HepG2 (cell line): ENCODE results near the gene ANKRD12. TPM values are rescaled to one million over a fixed set of nuclear protein-coding genes. Genes with fewer than 3 reads are reported as not detected.

Source experiments
- ATAC-seq: fragments of 200-7000 bp; cut with Tn5 transposase; 3 replicates; pipeline ENCODE4 v1.9.1; 2020; ENCODE audit warnings: mild to moderate bottlenecking, moderate library complexity
- BruUV-seq: library from RNA; stranded (reverse); fragments of 400-500 nt; replicated peaks from 2 replicates; lab custom pipeline; 2021; lab: Mats Ljungman, UMichigan
- CTCF ChIA-PET: fragments of 300-600 bp; formaldehyde crosslinking; extraction: SDS; loops from one replicate; lab custom pipeline; 2021; ENCODE audit warnings: low total read pairs, inconsistent platforms, low intra/inter-chr PET ratio; lab: Yijun Ruan, JAX
- POLR2A ChIA-PET: fragments of 350-600 bp; sonication (Branson Sonifier 250); formaldehyde crosslinking; loops from one replicate; lab custom pipeline; 2020; ENCODE audit warnings: antibody characterized with exemption, inconsistent platforms; lab: Yijun Ruan, JAX
- DNase-seq: peaks from one replicate; pipeline ENCODE4 v3.0.0-alpha.2; 2015; ENCODE audit warnings: low spot score
- FAIRE-seq: peaks from 3 replicates; lab custom pipeline; 2011; peaks lifted over from hg19 to GRCh38; lab: Jason Lieb, UNC
- H2AFZ ChIP-seq: one replicate; pipeline ENCODE4 v1.6.1; 2011; ENCODE audit warnings: low read length, inconsistent platforms
- H3K27ac ChIP-seq: fragments of 300-600 bp; 3 replicates; pipeline ENCODE4 v1.8.0; 2011; ENCODE audit warnings: mixed run types, mild to moderate bottlenecking, mixed read lengths, low read length, inconsistent platforms; ENCODE audit not compliant: insufficient read depth; ENCODE audit errors: extremely low read length
- H3K27me3 ChIP-seq, 2 experiments: fragments of 200-600 bp in 1 of 2; 2 replicates in 1 of 2; 3 replicates in 1 of 2; pipeline versions ENCODE4 v1.6.0 to v1.8.0; 2011; ENCODE audit warnings: low read length in 2 of 2, mild to moderate bottlenecking in 2 of 2, moderate library complexity in 2 of 2, inconsistent platforms in 1 of 2; ENCODE audit not compliant: insufficient read depth in 2 of 2, control insufficient read depth in 1 of 2
- H3K36me3 ChIP-seq, 2 experiments: fragments of 200-600 bp in 1 of 2; replicated peaks in 1 of 2; 2 replicates in 1 of 2; 3 replicates in 1 of 2; pipeline versions ENCODE4 v1.5.1 to v1.8.0; 2011; ENCODE audit warnings: low read length in 2 of 2, inconsistent platforms in 1 of 2; ENCODE audit not compliant: insufficient read depth in 2 of 2, control insufficient read depth in 1 of 2
- H3K4me1 ChIP-seq: 2 replicates; pipeline ENCODE4 v1.5.1; 2012; ENCODE audit warnings: low read length, inconsistent platforms; ENCODE audit not compliant: insufficient read depth
- H3K4me2 ChIP-seq: 2 replicates; pipeline ENCODE4 v1.6.0; 2011; ENCODE audit warnings: low read depth, low read length, inconsistent platforms
- H3K4me3 ChIP-seq, 3 experiments: fragments of 200-600 bp in 1 of 3; sonication (generic), shearing (Covaris generic) in 1 of 3; replicated peaks in 1 of 3; 2 replicates each; pipeline ENCODE4 v1.5.1; 2011 to 2016; ENCODE audit warnings: low read length in 3 of 3, inconsistent platforms in 2 of 3, low read depth in 2 of 3, mild to moderate bottlenecking in 2 of 3, control low read depth in 1 of 3, mixed read lengths in 1 of 3; ENCODE audit not compliant: insufficient read depth in 1 of 3
- H3K79me2 ChIP-seq: one replicate; pipeline ENCODE4 v1.6.1; 2011; ENCODE audit warnings: low read length, inconsistent platforms; ENCODE audit not compliant: insufficient read depth
- H3K9ac ChIP-seq: 2 replicates; pipeline ENCODE4 v1.6.0; 2011; ENCODE audit warnings: mild to moderate bottlenecking, low read depth, low read length, inconsistent platforms; ENCODE audit not compliant: insufficient read depth
- H3K9me3 ChIP-seq: 2 replicates; pipeline ENCODE4 v1.5.1; 2012; ENCODE audit warnings: mild to moderate bottlenecking, low read length
- H4K20me1 ChIP-seq: 2 replicates; pipeline ENCODE4 v1.6.0; 2011; ENCODE audit warnings: inconsistent platforms, mild to moderate bottlenecking, low read length, moderate library complexity; ENCODE audit not compliant: insufficient read depth
- BORCS8-MEF2B ChIP-seq: sonication (generic); formaldehyde crosslinking; IDR thresholded peaks from 2 replicates; pipeline ENCODE4 v1.8.0; 2022; ENCODE audit warnings: mild to moderate bottlenecking, missing genetic modification reagents
- CC2D1A ChIP-seq: sonication (generic); formaldehyde crosslinking; IDR thresholded peaks from 2 replicates; pipeline ENCODE4 v1.8.1; 2023; ENCODE audit warnings: mild to moderate bottlenecking, missing genetic modification reagents
- ELF4 ChIP-seq: sonication (generic); formaldehyde crosslinking; IDR thresholded peaks from 2 replicates; pipeline ENCODE4 v1.5.0; 2020; ENCODE audit warnings: missing genetic modification reagents, mild to moderate bottlenecking, moderate library complexity, borderline replicate concordance
- FOXK1 ChIP-seq: sonication (generic); formaldehyde crosslinking; IDR thresholded peaks from 2 replicates; pipeline ENCODE4 v1.4.0; 2020; ENCODE audit warnings: low read depth, missing genetic modification reagents, borderline replicate concordance
- HBP1 ChIP-seq: IDR thresholded peaks from 2 replicates; pipeline ENCODE4 v1.6.1; 2016; ENCODE audit warnings: low read depth, control low read depth
- HCFC1 ChIP-seq: fragments of 150-350 bp; IDR thresholded peaks from 2 replicates; pipeline ENCODE4 v1.6.1; 2014; ENCODE audit warnings: low read depth, low read length
- JUND ChIP-seq: sonication (generic); formaldehyde crosslinking; IDR thresholded peaks from 2 replicates; pipeline ENCODE4 v1.8.0; 2022; ENCODE audit warnings: mild to moderate bottlenecking, missing genetic modification reagents
- MEIS1 ChIP-seq: sonication (generic); formaldehyde crosslinking; IDR thresholded peaks from 2 replicates; pipeline ENCODE4 v1.9.0; 2021; ENCODE audit warnings: mild to moderate bottlenecking, missing genetic modification reagents, moderate library complexity, borderline replicate concordance
- RXRB ChIP-seq: IDR thresholded peaks from 2 replicates; pipeline ENCODE4 v1.6.1; 2016; ENCODE audit warnings: borderline replicate concordance, missing genetic modification reagents, missing compliant biosample characterization
- SP140L ChIP-seq: sonication (generic); formaldehyde crosslinking; IDR thresholded peaks from 2 replicates; pipeline ENCODE4 v1.4.0; 2020; ENCODE audit warnings: missing genetic modification reagents, borderline replicate concordance
- SRF ChIP-seq: IDR thresholded peaks from 2 replicates; pipeline ENCODE4 v1.6.1; 2011; ENCODE audit warnings: mild to moderate bottlenecking, low read depth, low read length, moderate library complexity
- ZBTB33 ChIP-seq: sonication (generic); formaldehyde crosslinking; IDR thresholded peaks from 2 replicates; pipeline ENCODE4 v1.4.0; 2020; ENCODE audit warnings: missing genetic modification reagents
- ZBTB38 ChIP-seq: sonication (generic); formaldehyde crosslinking; IDR thresholded peaks from 2 replicates; pipeline ENCODE4 v1.5.1; 2020; ENCODE audit warnings: mild to moderate bottlenecking, missing genetic modification reagents
- ZFY ChIP-seq: sonication (generic); formaldehyde crosslinking; IDR thresholded peaks from 2 replicates; pipeline ENCODE4 v1.4.0; 2020; ENCODE audit warnings: missing genetic modification reagents
- ZFYVE20 ChIP-seq: sonication (generic); formaldehyde crosslinking; IDR thresholded peaks from 2 replicates; pipeline ENCODE4 v1.8.0; 2023; ENCODE audit warnings: low read depth, mild to moderate bottlenecking, moderate library complexity, missing genetic modification reagents, borderline replicate concordance
- ZNF24 ChIP-seq: fragments of 450-650 bp; IDR thresholded peaks from 2 replicates; pipeline ENCODE4 v1.6.1; 2017; ENCODE audit warnings: antibody characterized with exemption, mild to moderate bottlenecking
- ZNF276 ChIP-seq: sonication (generic); formaldehyde crosslinking; IDR thresholded peaks from 2 replicates; pipeline ENCODE4 v1.4.0; 2020; ENCODE audit warnings: mild to moderate bottlenecking, low read depth, missing genetic modification reagents
- ZNF503 ChIP-seq: sonication (generic); formaldehyde crosslinking; IDR thresholded peaks from 2 replicates; pipeline ENCODE4 v1.4.0; 2020; ENCODE audit warnings: missing genetic modification reagents
- ZNF546 ChIP-seq: sonication (generic); formaldehyde crosslinking; conservative IDR thresholded peaks from 2 replicates; pipeline ENCODE4 v1.8.1; 2023; ENCODE audit warnings: mild to moderate bottlenecking, missing genetic modification reagents
- WGBS: methylation state at CpG from one replicate; pipeline ENCODE4 v1.1.6; 2017; ENCODE audit warnings: low lambda C conversion rate; 5-methylcytosine and 5-hydroxymethylcytosine counted together
- in situ Hi-C: cut with HindIII; loops from 2 replicates; pipeline ENCODE4 v1.10.0; 2017; ENCODE audit warnings: low pct_unique_long_range_greater_than_20kb; ENCODE audit not compliant: extremely low pct_ligation_motif_present
- intact Hi-C: fragments of 100-400 bp; cut with micrococcal nuclease; formaldehyde crosslinking; loops from one replicate; pipeline ENCODE4 v1.10.0; 2022; ENCODE audit not compliant: unreplicated experiment
- polyA plus RNA-seq, 8 experiments: library from polyadenylated mRNA; depleted of rRNA in 3 of 8; stranded (reverse) in 7 of 8; unstranded in 1 of 8; fragments of >200 nt; fragmentation: Illumina TruSeq in 4 of 8; extraction: Trizol in 4 of 8; gene quantifications; 2 replicates each; pipeline versions ENCODE4 v1.2.1 to v1.2.3, GENCODE V29; 2011 to 2016; ENCODE audit warnings: low read depth in 4 of 8, missing spikeins in 1 of 8, mixed read lengths in 1 of 8; ENCODE audit not compliant: insufficient read depth in 1 of 8
- total RNA-seq, 5 experiments: library from RNA; depleted of rRNA; stranded (reverse); fragments of >200 nt; fragmentation: Illumina TruSeq; extraction: Trizol; gene quantifications; 2 replicates each; pipeline ENCODE4 v1.2.3, GENCODE V29; 2016; ENCODE audit warnings: low read depth in 1 of 5

ANKRD12 gene
- total and polyA plus RNA-seq, 2 of the 13 experiments (the other 11 are each of a cell fraction or from before 2014, with no cell fraction given), result 6.0 to 23.2 TPM

- Histone ChIP-seq H2AFZ (no peak overlapping the region), H3K27me3 (no peaks in the 10 kb centered on the region), H3K9ac (no peak overlapping the region), H3K4me2 (no peak overlapping the region), H3K27ac (no peak overlapping the region), H3K4me3 (no peak overlapping the region), H3K79me2 (peaks cover 77% of the 10 kb centered on the region), H3K9me3 (no peaks in the 10 kb centered on the region), H3K4me1 (no peaks in the 10 kb centered on the region), H4K20me1 (peaks cover 12% of the 10 kb centered on the region), H3K36me3 (peaks cover 0 to 13% of the 10 kb centered on the region in 2 experiments; a peak in 2 of 5 replicates)
- ATAC-seq, result no peak
- no peak for DNase-seq
- in situ Hi-C loops, result no loop called here
- CTCF ChIA-PET, result no interaction called here
- 90% methylated on average over 6 of the region's 6 CpGs for WGBS
- no peak for FAIRE-seq
- intact Hi-C loops, result no loop called here
- BruUV-seq, result no TSS peak
- POLR2A ChIA-PET, result no interaction called here
- TF ChIP-seq SP140L (no peak), CC2D1A (CRISPR knock-in tag) (no peak), ZFYVE20 (CRISPR knock-in tag) (no peak), JUND (CRISPR knock-in tag) (no peak), ELF4 (CRISPR knock-in tag) (no peak), ZNF276 (CRISPR knock-in tag) (no peak), ZFY (CRISPR knock-in tag) (no peak), BORCS8-MEF2B (no peak), FOXK1 (CRISPR knock-in tag) (no peak), ZBTB33 (CRISPR knock-in tag) (no peak), HBP1 (no peak), ZNF503 (CRISPR knock-in tag) (no peak), ZNF24 (no peak), HCFC1 (no peak), SRF (no peak), RXRB (CRISPR knock-in tag) (no peak), ZBTB38 (CRISPR knock-in tag) (no peak), ZNF546 (CRISPR knock-in tag) (no peak), MEIS1 (no peak)
Observed at GRCh38 chr18:9177031-9177430, 40.5 kb downstream of the ANKRD12 start.
